HG03103 (cell line): ENCODE measurements around the gene DYNLL1.
A peak's percentile ranks its signal among the peaks of the same experiment; 100 is the strongest.
"Not testable (repeated sequence)": the region's sequence is repeated elsewhere in the genome, so short reads cannot be mapped to it uniquely, and the experiment has no call there.

ENCODE experiments used
- ATAC-seq: cut with Tn5 transposase; IDR thresholded peaks from one replicate; pipeline ENCODE4 v1.9.1; 2021; ENCODE audit warnings: low read depth; ENCODE audit not compliant: unreplicated experiment

The DYNLL1 gene

DNA sequence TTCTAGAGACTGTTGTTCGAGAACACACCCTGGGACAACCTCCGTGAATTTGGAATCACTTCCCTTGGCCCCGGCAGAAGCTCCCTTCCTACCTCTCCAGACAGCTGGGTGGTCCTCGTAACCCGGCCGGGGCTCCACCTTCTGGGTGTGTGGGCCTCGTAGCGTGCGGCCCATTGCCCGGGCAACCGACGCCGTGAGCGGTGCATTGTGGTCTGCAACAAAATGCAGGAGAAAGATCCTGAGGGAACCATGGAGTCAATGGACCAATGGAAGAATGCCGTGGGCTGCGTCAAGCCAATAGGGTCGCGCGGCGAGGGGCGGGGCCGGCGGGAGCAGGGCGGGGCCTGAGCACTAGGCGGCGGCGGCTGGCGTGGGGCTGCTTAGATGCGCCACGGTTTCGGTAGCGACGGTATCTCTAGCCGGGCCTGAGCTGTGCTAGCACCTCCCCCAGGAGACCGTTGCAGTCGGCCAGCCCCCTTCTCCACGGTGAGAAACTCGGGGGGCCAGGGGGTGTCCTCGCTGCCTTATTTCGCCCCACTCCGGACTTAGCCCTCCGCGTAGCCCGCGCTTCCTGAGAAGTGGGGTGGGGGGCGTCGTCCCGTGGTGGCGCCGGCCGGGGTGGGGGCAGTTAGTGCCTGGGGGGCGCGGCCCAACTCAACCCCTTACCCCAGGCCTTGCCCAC, at the start of gene DYNLL1:
Gene DYNLL1, plus strand, starts transcription at position 383 of the 682 bp plus-strand sequence. CDS start 309 bp downstream, outside the sequence.
- peak; percentile 85 for ATAC-seq

DNA sequence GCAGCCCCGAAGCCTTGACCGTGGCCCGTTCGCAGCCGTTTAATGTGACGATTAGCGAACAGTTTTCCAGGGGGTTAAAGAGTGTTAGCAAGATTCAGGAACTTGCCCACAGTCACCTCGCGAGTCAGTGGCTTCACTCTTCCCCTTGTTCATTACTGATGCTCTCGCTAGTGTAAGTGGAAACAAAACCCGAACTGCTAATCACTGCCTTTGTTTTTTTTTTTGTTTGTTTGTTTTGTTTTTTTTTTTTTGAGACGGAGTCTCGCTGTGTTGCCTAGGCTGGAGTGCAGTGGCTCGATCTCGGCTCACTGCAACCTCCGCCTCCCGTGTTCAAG, 49.1 kb upstream of the DYNLL1 start:
- not testable (repeated sequence) for ATAC-seq

DNA sequence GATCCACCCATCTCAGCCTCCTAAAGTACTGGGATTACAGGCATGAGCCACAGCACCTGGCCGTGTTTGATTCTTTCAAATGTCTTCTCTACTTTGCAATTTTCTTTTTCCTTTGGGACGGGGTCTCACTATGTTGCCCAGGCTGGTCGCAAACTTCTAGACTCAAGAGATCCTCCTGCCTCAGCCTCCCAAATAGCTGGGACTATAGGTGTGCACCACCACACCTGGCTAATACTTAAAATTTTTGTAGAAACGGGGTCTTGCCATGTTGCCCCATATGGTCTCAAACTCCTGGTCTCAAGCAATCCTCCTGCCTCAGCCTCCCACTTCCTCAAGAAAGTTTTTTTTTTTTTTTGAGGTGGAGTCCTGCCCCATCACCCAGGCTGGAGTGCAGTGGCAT, 47.9 kb upstream of the DYNLL1 start:
- no peak for ATAC-seq

DNA sequence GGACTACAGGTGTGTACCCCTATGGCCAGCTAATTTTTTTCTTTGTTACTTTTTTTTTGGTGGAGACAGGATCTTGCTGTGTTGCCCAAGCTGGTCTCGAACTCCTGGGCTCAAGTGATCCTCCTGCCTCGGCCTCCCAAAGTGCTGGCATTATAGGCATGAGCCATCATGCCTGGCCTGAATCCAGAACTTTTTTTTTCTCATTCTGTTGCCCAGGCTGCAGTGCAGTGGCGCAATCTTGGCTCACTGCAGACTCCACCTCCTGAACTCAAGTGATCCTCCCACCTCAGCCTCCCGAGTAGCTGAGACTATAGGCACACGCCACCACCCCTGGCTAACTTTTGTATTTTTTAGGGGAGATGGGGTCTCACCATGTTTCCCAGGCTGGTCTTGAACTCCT, 43.4 kb upstream of the DYNLL1 start:
- ATAC-seq = not testable (repeated sequence)

DNA sequence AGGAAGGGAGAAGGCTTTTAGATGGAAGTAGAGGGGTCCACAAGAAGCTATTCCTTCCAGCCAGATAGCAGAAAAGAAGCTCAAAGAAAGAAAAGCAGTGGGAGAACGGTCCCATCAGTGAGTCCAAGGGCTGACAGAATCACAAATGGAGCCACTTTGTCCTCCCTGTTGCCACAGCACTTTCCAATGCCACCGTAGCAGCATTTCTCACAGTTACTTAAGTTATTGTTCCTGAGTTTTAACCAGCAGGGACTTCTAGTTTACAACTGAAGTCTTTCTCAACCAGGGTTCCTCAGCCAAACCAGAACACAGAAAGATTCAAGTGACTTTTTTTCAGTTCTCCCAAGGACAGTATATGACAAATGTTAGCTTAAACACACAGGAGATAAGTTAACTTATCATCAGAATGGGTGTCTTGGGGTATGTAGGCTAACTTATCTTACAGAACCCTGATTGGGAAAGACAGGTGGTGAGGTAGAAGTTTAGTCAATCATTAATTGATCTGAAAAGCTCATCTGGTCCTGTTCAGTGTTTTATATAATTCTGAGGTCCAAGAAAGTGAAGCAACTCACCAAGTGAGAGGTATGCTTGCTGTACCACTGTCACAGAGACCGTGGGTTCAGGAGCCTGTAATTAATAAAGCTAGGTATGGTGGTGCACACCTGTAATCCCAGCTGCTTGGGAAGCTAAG, 42.7 kb upstream of the DYNLL1 start:
- ATAC-seq = no peak

DNA sequence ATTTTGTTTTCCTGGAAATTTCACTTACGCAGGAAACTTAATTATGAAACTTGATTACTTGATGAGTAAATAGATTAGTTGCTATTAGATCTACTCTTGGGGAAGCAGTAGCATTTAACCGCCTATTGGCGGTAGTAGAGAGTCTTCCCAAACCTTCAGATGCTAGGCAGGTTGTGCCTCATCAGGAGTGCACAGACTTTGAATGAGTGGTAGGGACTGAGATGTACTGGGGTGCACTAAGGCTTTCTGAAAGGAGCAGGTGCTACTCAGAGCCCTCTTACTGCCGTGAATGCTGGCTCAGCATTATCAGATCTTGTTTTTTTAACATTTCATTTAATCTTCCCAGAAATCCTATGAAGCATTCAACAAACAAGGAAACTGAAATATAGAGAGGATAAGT, 41.9 kb upstream of the DYNLL1 start:
- ATAC-seq = no peak

DNA sequence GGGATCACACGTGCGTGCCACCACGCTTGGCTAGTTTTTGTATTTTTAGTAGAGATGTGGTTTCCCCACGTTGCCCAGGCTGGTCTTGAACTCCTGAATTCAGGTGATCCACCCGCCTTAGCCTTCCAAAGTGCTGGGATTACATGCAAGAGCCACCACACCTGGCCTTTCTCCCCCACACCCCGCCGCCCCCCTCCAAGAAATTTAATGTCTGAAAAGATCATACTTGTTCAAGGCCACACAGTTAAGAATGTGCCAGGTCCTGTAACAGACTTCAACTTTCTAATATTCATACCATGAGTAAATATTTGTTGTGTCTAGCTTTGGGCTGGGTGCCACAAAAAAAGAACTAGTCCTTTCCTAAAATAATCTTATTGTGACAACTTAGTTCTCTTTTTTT, 40.6 kb upstream of the DYNLL1 start:
- ATAC-seq = no peak

DNA sequence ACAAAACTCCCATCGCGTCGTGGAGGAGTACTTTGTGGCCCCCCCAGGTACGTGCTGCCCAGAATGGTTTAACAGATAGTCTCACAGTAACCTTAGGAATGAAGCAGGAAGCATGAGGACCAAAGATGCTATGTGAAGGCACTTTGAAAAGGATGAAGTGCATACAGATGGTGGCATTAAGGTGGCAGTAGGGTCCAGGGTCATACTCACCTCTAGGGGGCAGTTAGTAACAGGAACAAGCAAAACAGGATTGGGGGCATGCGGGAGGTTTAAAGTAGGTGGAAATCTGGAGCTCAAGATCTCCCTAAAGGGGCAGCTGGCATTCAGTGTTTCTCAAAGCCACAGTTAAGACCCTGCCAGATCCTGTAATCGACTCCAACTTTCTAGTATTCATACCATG, 38.8 kb upstream of the DYNLL1 start:
- no peak for ATAC-seq

DNA sequence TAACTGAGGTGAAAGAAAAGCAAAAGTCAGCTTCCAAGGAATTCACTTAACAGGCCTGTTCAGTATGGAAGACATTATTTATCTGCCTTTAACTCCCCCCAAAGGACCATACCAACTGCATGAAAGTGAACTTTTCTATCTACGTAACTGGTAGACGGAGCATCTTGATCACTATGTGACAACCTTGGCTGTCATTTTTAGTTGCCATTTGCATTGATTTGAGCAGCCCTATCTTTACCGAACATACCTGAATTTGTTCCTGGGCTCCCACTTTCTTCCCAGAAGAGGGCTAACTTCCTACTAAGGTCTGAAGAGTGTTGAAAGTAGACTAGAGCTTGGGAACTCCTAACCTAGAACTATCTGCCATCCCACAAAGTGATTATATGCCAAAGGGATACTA, 35.8 kb upstream of the DYNLL1 start:
- ATAC-seq = no peak

DNA sequence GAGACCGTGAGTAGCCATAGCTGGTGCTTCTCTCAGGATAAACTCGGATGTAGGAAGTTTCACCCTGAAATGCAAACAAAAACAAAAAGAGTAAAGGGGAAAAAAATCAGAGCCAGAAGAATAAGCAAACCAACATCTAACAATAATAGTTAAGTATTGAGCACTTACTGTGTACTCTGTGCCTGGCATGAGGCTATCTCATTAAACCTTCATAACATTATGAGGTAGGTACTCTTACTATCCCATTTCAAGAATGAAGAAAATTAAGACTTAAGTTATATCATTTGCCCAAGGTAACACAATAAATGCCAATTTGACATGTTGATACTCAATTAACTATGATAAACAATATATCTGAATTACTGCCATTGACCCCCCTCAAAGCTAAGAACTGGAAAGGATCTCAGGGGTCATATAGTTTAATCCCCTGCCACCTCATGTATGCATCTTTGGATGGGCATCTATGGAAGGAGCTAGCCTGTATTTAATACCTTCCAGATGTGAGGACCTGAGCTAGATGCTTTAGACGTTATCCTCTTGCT, 33.7 kb upstream of the DYNLL1 start:
- ATAC-seq = no peak

DNA sequence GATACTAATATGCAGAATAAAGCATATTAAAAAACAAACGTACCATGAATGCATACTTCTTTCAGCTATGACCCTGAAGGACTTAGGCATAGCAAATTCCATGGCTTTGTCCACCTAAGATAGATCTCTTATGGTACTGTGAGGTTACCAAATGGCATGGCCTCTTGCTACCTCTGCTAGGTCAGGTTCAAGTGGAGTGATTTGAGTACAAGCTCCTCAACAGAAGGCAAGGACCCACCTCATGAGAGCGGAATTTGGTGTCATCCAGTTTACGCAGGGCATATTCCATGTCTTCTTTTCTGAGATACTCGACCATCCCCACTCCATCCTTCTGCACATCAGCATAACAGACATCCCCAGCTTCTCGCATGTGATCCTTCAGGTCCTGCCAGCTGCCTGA, 32.2 kb upstream of the DYNLL1 start:
- no peak for ATAC-seq

DNA sequence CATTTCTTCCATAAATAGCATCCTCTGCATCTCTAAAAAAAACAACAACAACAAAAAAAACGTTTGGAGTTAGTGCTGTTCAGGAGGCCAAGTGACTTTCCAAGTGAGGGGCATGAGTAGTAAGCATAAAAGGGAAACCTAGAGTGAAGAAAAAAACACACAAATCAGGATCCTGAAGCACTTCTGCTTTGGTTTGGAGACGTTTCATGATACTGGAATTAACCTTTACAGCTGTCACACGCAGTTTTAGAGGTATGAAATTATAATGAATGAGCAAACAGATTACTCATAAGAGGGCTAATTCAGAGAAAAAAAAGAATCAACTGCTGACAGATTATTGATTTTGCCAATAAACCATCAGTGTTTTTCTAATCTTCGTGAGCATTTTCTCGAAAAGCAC, 30.2 kb upstream of the DYNLL1 start:
- no peak for ATAC-seq

DNA sequence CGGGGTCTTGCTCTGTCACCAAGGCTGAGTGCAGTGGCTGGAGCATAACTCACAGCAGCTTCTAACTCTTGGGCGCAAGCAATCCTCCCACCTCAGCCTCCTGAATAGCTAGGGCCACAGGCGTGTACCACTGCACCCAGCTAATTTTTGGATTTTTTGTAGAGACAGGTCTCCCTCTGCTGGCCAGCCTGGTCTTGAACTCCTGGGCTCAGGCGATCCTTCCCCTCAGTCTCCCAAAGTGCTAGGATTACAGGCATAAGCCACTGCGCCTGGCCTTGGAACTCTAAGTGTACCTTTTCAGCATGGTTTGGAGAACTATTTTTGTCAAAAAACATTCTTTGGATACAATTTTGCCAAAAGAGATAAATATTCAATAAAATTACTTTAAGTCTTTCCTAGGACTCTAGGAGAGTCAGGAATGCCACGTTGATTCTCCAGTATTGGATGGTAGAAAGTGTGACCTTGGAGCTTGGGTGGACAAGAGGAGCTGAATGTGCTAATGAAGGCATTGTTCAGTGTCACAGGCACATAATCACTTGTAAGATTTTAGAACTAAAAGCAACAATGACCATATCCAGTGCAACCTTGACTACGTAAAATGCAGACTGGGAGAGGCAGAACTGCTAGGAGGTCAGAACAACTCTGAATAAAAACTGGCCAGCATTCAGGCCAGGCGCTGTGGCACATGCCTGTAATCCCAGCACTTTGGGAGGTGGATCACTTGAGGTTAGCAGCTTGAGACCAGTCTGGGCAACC, 29.2 kb upstream of the DYNLL1 start:
- no peak for ATAC-seq

DNA sequence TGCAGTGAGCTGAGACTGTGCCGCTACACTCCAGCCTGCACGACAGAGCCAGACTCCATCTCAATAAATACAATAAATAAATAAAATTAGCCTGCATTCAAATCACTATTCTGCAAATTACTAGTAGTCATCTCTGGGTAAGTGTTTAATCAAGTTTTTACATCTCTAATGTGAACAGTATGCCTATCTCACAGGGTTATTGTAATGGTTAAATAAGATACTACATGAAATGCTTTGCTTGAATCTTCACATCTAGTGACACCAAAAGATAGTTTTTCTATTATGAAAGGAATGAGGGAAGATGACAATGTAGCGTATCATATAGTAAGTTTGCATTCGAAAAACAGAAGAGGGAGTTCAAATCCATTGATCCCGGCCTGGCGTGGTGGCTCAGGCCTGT, 28.5 kb upstream of the DYNLL1 start:
- ATAC-seq = no peak

DNA sequence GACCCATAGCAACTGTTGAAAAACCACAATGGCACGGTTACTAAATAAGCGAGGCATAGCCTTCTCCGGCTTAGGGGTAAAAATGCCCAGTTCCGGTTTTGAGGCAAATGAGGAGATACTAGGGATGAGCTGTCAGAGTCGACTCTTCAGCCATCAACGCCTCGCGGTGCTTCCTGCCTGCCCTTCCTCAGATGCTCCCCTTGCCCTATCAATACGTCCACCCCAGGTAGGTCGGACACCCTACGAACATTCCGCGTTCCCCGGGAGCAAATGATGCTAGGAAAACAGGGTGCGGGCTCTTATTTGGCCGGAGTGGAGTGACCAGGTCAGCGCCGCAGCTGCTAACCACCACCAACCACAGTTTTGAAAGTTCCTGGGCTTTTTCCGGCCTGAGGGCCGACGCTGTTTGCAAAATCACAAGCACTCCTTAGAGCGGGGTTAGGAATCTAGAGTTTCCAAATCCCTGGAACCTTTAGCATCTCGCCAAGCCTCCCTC, 27.5 kb upstream of the DYNLL1 start:
- ATAC-seq = no peak

DNA sequence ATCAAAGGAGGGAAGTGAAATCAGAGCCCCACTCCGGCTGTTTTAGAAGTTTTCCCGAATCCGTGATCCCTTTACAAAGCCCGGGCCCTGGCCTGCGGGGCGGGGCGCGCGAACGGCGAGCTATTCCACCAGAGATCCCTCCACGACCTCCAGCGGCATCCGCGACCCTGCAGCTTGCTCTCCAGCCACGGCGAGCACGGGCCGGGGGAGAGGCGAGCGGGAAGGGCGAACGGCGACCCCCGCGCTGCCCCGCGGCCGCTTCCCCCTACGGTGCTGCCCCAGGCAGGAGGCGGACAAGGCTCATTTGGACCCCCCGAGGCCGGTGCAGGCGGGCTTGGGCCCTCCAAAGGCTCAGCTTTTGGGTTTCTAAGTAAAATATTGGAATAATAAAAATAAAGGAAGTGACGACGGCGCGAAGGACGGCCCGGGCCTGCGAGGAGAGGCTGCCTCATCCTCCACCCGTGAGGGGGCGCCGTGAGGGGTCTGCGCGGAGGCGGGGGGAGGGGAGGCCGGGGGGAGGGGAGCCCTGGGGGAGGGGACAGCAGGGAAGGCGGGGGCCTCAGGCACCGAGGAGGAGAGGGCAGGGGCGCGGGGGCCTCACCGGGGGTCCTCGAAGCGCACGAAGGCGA, 27.0 kb upstream of the DYNLL1 start:
- ATAC-seq = peak; percentile 21

DNA sequence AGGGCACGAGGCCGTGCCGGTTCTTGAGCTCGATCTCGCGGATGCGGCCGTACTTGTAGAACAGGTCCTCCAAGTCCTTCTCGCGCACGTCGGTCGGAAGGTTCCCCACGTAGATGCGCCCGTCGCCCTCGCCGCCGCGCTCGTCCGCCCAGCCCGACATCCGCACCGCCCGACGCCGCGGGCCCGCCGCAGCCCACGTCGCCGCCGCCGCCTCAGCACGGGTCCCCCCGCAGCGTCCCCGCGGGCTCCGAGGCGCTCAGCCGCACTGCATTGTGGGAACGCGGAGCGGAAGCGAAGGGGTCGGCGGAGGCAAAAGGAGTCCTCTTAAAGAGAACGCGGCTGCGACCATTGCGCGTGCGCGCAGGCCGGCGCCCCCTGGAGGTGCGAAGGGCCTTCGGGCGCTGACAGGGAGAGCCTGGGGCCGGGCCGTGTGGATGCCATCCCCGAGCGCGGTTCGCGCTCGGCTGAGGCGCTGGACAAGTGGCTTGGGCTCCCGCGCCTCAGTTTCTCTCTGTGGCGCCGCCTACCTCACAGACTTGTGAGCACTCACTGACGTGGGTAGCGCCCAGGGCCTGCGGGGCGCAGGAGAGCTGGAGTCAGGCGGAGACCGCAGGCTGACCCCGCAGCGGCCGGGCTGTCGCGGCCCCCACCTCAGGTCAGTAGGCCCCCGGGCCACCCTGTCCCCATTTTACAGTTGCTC, 26.3 kb upstream of the DYNLL1 start, which contains the start of gene SRSF9:
Gene SRSF9, minus strand, starts transcription at position 299 of the 700 bp plus-strand sequence. Its CDS starts 139 bp downstream, at position 160.
- peak; percentile 71 for ATAC-seq

DNA sequence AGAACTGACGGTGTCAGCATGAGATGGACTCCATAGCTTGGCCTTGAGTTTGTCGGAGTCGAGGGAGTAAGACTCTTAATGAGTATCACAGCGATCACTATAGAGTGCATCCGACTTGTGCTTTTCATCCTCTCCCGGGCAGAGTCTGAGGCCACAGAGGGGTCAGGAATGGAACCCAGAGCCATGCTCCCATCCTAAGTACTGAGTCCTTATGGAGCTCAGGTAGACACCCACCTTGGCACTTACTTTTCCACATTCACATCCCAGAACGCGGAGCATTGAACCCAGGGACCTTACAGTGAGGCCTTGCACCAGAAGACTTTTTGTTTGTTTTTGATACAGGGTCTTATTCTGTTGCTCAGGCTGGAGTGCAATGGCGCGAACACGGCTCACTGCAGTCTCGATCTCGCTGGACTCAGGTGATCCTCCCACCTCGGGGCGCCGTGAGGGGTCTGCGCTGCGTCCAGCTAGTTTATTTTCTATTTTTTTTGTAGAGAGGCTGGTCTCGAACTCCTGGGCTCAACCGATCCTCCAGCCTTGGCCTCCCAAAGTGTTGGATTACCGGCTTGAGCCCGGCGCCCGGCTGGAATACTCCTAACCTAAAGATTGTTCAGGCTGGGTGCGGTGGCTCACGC, 25.6 kb upstream of the DYNLL1 start:
- peak; percentile 3 for ATAC-seq

DNA sequence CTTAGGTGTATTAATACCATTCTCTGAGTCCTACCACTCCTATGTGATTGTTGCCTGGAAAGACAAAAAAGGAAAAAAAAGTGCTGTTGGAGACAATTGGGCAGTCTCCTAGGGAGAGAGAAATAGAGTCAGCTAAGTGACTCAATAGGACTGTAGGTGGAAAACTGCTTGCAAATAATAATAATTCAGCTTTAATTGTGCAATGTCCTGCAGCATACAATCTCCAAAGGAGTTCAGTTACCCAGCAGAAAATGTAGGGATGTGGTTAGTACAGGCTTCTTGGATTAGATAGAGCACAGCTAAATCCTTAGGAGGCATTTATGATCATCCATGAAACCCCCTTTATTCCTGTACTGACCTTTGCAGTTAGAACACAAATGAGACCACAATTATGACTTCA, 23.4 kb upstream of the DYNLL1 start:
- ATAC-seq = no peak
